Activated T-cell treated with anti-CD3 and anti-CD28 coated beads, Interleukin-2, amount 50 U/mL, for 72 hours (primary cell): Measurements from ENCODE around the gene ASCC3. TPM values are rescaled to one million over a fixed set of nuclear protein-coding genes. Genes with fewer than 3 reads are reported as not detected.

Experiments
- ATAC-seq, 2 donors: fragments of 150-1000 bp; cut with Tn5 transposase; replicated peaks in 1 of 2; 2 replicates each; pipeline ENCODE4 v1.10.0; 2021; ENCODE audit warnings: moderate library complexity in 2 of 2, mild to moderate bottlenecking in 1 of 2
- DNase-seq, 2 donors: peaks; one replicate each; pipeline ENCODE4 v3.0.0; 2021 to 2022; ENCODE audit warnings: mixed read lengths in 1 of 2
- H3K27ac Mint-ChIP-seq: one replicate; pipeline ENCODE4 v1.8.0; 2022; ENCODE audit warnings: mild to moderate bottlenecking, moderate library complexity, mixed read lengths
- H3K27me3 Mint-ChIP-seq: one replicate; pipeline ENCODE4 v1.8.0; 2022; ENCODE audit warnings: low read depth, mixed read lengths
- H3K36me3 Mint-ChIP-seq, 2 donors: one replicate each; pipeline ENCODE4 v1.8.0; 2022; ENCODE audit warnings: mixed read lengths in 2 of 2, mild to moderate bottlenecking in 1 of 2; ENCODE audit not compliant: insufficient read depth in 2 of 2
- H3K4me1 Mint-ChIP-seq: one replicate; pipeline ENCODE4 v1.8.0; 2022; ENCODE audit warnings: low read depth, mixed read lengths
- H3K4me3 Mint-ChIP-seq, 2 donors: one replicate each; pipeline ENCODE4 v1.8.0; 2022; ENCODE audit warnings: mild to moderate bottlenecking in 2 of 2, mixed read lengths in 2 of 2, moderate library complexity in 2 of 2
- H3K9me3 Mint-ChIP-seq, 2 donors: one replicate each; pipeline ENCODE4 v1.8.0; 2022; ENCODE audit warnings: mixed read lengths in 2 of 2
- total RNA-seq, 2 donors: library from RNA; stranded (reverse); gene quantifications; one replicate each; pipeline ENCODE4 v1.2.3, GENCODE V29; 2022

Gene ASCC3
- total RNA-seq, 2 donors from 2014 or later: 54.9 to 66.3 TPM

- Mint-ChIP-seq H3K4me3 (peak overlapping the region in 1 of 2 donors; percentile 65), H3K9me3 (peaks cover 5 to 7% of the 10 kb centered on the region in 2 donors), H3K4me1 (peaks cover 39% of the 10 kb centered on the region), H3K27ac (peak overlapping the region; percentile 67), H3K27me3 (peaks cover 92% of the 10 kb centered on the region), H3K36me3 (peaks cover 14 to 17% of the 10 kb centered on the region in 2 donors)
- DNase-seq (no peak), ATAC-seq (no peak)
These were observed 419.0 kb downstream of the ASCC3 start for GRCh38 chr6:100461917-100462705.

- H3K9me3 Mint-ChIP-seq: peaks cover 4 to 6% of the 10 kb centered on the region in 2 donors
- ATAC-seq (no peak), DNase-seq (no peak)
- H3K27me3 Mint-ChIP-seq: peaks cover 91% of the 10 kb centered on the region
- H3K27ac Mint-ChIP-seq: peak overlapping the region; percentile 67
- H3K36me3 Mint-ChIP-seq: peaks cover 14 to 16% of the 10 kb centered on the region in 2 donors
- H3K4me3 Mint-ChIP-seq: peak overlapping the region; percentile 22 to 65
- peaks cover 32% of the 10 kb centered on the region for H3K4me1 Mint-ChIP-seq
These were observed 419.7 kb downstream of the ASCC3 start for GRCh38 chr6:100461278-100461916.

GRCh38 chr6:100460650-100461204 is 420.4 kb downstream of the ASCC3 start:
- Mint-ChIP-seq H3K4me1 (peaks cover 26% of the 10 kb centered on the region), H3K36me3 (peaks cover 10 to 12% of the 10 kb centered on the region in 2 donors), H3K9me3 (peaks cover 2 to 3% of the 10 kb centered on the region in 2 donors), H3K27ac (no peak overlapping the region), H3K4me3 (no peak overlapping the region), H3K27me3 (peaks cover 90% of the 10 kb centered on the region)
- ATAC-seq: no peak
- DNase-seq: no peak

- Mint-ChIP-seq H3K27me3 (peaks cover 82% of the 10 kb centered on the region), H3K27ac (peak overlapping the region; percentile 67), H3K4me3 (no peak overlapping the region), H3K9me3 (peaks cover 2 to 3% of the 10 kb centered on the region in 2 donors), H3K4me1 (peaks cover 20% of the 10 kb centered on the region), H3K36me3 (peaks cover 10 to 16% of the 10 kb centered on the region in 2 donors)
- ATAC-seq: no peak
- no peak for DNase-seq
These were observed 421.4 kb downstream of the ASCC3 start for GRCh38 chr6:100459592-100460184.

GRCh38 chr6:100458841-100459591 is 422.1 kb downstream of the ASCC3 start:
- peaks cover 8 to 15% of the 10 kb centered on the region in 2 donors for H3K36me3 Mint-ChIP-seq
- H3K9me3 Mint-ChIP-seq: peaks cover 2 to 3% of the 10 kb centered on the region in 2 donors
- ATAC-seq (no peak), DNase-seq (no peak)
- H3K27ac Mint-ChIP-seq: peak overlapping the region; percentile 67
- H3K4me1 Mint-ChIP-seq: peaks cover 20% of the 10 kb centered on the region
- peaks cover 79% of the 10 kb centered on the region for H3K27me3 Mint-ChIP-seq
- H3K4me3 Mint-ChIP-seq: no peak overlapping the region
